ENCODE data around the gene WWC1. TPM values are rescaled to one million over a fixed set of nuclear protein-coding genes. Genes with fewer than 3 reads are reported as not detected.

WWC1 gene
- total and polyA plus RNA-seq, 10 of the 15 experiments (the other 5 are each of a cell fraction or from before 2014, with no cell fraction given), result 0.50 to 7.8 (median 2.5) TPM

DNA sequence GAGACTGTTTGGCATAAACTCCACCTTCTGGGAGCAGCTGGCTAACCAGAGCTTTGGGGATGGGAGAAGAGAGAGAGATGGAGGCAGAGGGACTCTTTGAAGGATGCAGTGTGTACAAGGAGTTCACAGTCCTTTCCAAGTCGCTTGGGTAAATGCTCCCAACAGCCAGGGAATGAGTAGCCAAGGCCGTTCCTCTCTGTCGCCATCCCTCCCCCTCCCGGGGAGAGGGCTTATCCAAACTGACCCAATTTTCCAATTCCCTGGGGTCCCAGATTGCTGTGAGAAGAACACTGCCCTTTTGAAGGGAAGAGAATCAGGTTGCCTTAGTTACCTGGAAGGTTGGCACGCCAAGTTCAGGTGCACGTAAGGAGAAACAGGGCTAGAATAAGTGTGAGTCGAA lies 7.9 kb downstream of the WWC1 start:
- Histone ChIP-seq H3K4me1 (ENCODE audit: control insufficient read depth, insufficient read depth, low read length) (no peaks in the 10 kb centered on the region; the same call in 1 of the 2 replicates), H3K79me2 (ENCODE audit: control insufficient read depth, insufficient read depth, low read length) (no peaks in the 10 kb centered on the region), H2AFZ (ENCODE audit: control insufficient read depth, low read depth, low read length) (no peak overlapping the region), H3K9me3 (replicated peaks; ENCODE audit: control insufficient read depth, insufficient read depth, low read length) (no peaks in the 10 kb centered on the region), H3K27ac (ENCODE audit: control insufficient read depth, insufficient read depth) (no peak overlapping the region), H3K36me3 (ENCODE audit: control insufficient read depth in 2 of 2, insufficient read depth in 2 of 2, low read length in 1 of 2) (no peaks in the 10 kb centered on the region), H3K27me3 (replicated peaks in 1 of 2; ENCODE audit: control insufficient read depth in 2 of 2, insufficient read depth in 2 of 2, low read length in 1 of 2) (no peaks in the 10 kb centered on the region; a peak in 1 of 4 replicates), H3K4me2 (ENCODE audit: control insufficient read depth, insufficient read depth) (no peak overlapping the region), H3K4me3 (no peak overlapping the region), H4K20me1 (ENCODE audit: control insufficient read depth, insufficient read depth) (no peaks in the 10 kb centered on the region; the same call in 1 of the 2 replicates), H3K9ac (ENCODE audit: control insufficient read depth, insufficient read depth, low read length) (no peak overlapping the region)
- in situ Hi-C loops (cut with MboI), result no loop called here
- WGBS (ENCODE audit: insufficient coverage, insufficient replicate concordance, low lambda C conversion rate, missing lambda C conversion rate), result 75% methylated on average over 7 of the region's 7 CpGs
- ChIA-PET SMC1A (ENCODE audit: uncharacterized antibody, unreplicated experiment) (no interaction called here), POLR2A (no interaction called here), RAD21 (ENCODE audit: unreplicated experiment) (no interaction called here), CTCF (interaction anchor here (0.7 kb wide), 1 partner anchor 254 kb away, joined by 3 read pairs; no protein-coding TSS in a partner anchor)
- no TSS peak for BruUV-seq (replicated peaks)
- FAIRE-seq, result no peak
- no peak for DNase-seq (ENCODE audit: low read depth, low spot score)
- ATAC-seq, result no peak
- intact Hi-C loops (cut with micrococcal nuclease; ENCODE audit: unreplicated experiment), result loop anchor here (10.0 kb wide), 1 partner anchor 275 kb away; the partner anchor contains the start of gene PANK3
- TF ChIP-seq PAX5 (IDR thresholded peaks at IDR 0.05; ENCODE audit: borderline replicate concordance, low read depth, low read length), result no peak
- no peak for TF ChIP-seq IKZF2 (IDR thresholded peaks at IDR 0.05)
- no peak for TF ChIP-seq RAD51 (IDR thresholded peaks at IDR 0.05)
- TF ChIP-seq, protein P1, sequence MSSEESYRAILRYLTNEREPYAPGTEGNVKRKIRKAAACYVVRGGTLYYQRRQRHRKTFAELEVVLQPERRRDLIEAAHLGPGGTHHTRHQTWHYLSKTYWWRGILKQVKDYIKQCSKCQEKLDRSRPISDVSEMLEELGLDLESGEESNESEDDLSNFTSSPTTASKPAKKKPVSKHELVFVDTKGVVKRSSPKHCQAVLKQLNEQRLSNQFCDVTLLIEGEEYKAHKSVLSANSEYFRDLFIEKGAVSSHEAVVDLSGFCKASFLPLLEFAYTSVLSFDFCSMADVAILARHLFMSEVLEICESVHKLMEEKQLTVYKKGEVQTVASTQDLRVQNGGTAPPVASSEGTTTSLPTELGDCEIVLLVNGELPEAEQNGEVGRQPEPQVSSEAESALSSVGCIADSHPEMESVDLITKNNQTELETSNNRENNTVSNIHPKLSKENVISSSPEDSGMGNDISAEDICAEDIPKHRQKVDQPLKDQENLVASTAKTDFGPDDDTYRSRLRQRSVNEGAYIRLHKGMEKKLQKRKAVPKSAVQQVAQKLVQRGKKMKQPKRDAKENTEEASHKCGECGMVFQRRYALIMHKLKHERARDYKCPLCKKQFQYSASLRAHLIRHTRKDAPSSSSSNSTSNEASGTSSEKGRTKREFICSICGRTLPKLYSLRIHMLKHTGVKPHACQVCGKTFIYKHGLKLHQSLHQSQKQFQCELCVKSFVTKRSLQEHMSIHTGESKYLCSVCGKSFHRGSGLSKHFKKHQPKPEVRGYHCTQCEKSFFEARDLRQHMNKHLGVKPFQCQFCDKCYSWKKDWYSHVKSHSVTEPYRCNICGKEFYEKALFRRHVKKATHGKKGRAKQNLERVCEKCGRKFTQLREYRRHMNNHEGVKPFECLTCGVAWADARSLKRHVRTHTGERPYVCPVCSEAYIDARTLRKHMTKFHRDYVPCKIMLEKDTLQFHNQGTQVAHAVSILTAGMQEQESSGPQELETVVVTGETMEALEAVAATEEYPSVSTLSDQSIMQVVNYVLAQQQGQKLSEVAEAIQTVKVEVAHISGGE (CRISPR knock-in tag; IDR thresholded peaks at IDR 0.05), result no peak
- no peak for TF ChIP-seq FOXK2 (IDR thresholded peaks at IDR 0.05)
- no peak for TF ChIP-seq BHLHE40 (IDR thresholded peaks at IDR 0.05; ENCODE audit: borderline replicate concordance in 1 of 2, low read depth in 2 of 2, low read length in 1 of 2)
- no peak for TF ChIP-seq WRNIP1 (IDR thresholded peaks at IDR 0.05; ENCODE audit: borderline replicate concordance, low read depth, low read length)
- TF ChIP-seq, protein P2, sequence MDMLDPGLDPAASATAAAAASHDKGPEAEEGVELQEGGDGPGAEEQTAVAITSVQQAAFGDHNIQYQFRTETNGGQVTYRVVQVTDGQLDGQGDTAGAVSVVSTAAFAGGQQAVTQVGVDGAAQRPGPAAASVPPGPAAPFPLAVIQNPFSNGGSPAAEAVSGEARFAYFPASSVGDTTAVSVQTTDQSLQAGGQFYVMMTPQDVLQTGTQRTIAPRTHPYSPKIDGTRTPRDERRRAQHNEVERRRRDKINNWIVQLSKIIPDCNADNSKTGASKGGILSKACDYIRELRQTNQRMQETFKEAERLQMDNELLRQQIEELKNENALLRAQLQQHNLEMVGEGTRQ (IDR thresholded peaks at IDR 0.05; ENCODE audit: borderline replicate concordance, low read depth, low read length), result no peak
- TF ChIP-seq ZNF217 (IDR thresholded peaks at IDR 0.05), result no peak
- TF ChIP-seq YBX1 (IDR thresholded peaks at IDR 0.05), result no peak
- TF ChIP-seq, protein P3, sequence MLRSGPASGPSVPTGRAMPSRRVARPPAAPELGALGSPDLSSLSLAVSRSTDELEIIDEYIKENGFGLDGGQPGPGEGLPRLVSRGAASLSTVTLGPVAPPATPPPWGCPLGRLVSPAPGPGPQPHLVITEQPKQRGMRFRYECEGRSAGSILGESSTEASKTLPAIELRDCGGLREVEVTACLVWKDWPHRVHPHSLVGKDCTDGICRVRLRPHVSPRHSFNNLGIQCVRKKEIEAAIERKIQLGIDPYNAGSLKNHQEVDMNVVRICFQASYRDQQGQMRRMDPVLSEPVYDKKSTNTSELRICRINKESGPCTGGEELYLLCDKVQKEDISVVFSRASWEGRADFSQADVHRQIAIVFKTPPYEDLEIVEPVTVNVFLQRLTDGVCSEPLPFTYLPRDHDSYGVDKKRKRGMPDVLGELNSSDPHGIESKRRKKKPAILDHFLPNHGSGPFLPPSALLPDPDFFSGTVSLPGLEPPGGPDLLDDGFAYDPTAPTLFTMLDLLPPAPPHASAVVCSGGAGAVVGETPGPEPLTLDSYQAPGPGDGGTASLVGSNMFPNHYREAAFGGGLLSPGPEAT (IDR thresholded peaks at IDR 0.05; ENCODE audit: low read depth), result no peak
- no peak for TF ChIP-seq SUZ12 (IDR thresholded peaks at IDR 0.05; ENCODE audit: unreplicated experiment)
- TF ChIP-seq FOXM1 (IDR thresholded peaks at IDR 0.05; ENCODE audit: low read depth, low read length), result no peak
- TF ChIP-seq TBL1XR1 (IDR thresholded peaks at IDR 0.05; ENCODE audit: low read depth, low read length), result no peak
- TF ChIP-seq, protein P4, sequence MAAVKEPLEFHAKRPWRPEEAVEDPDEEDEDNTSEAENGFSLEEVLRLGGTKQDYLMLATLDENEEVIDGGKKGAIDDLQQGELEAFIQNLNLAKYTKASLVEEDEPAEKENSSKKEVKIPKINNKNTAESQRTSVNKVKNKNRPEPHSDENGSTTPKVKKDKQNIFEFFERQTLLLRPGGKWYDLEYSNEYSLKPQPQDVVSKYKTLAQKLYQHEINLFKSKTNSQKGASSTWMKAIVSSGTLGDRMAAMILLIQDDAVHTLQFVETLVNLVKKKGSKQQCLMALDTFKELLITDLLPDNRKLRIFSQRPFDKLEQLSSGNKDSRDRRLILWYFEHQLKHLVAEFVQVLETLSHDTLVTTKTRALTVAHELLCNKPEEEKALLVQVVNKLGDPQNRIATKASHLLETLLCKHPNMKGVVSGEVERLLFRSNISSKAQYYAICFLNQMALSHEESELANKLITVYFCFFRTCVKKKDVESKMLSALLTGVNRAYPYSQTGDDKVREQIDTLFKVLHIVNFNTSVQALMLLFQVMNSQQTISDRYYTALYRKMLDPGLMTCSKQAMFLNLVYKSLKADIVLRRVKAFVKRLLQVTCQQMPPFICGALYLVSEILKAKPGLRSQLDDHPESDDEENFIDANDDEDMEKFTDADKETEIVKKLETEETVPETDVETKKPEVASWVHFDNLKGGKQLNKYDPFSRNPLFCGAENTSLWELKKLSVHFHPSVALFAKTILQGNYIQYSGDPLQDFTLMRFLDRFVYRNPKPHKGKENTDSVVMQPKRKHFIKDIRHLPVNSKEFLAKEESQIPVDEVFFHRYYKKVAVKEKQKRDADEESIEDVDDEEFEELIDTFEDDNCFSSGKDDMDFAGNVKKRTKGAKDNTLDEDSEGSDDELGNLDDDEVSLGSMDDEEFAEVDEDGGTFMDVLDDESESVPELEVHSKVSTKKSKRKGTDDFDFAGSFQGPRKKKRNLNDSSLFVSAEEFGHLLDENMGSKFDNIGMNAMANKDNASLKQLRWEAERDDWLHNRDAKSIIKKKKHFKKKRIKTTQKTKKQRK (IDR thresholded peaks at IDR 0.05; ENCODE audit: low read depth, low read length), result no peak
- no peak for TF ChIP-seq RBBP5 (conservative IDR thresholded peaks at IDR 0.05)
- no peak for TF ChIP-seq JUND (IDR thresholded peaks at IDR 0.05; ENCODE audit: low read depth, low read length)
